ENCODE data around the gene TAS2R31.
"Not testable (repeated sequence)": the region's sequence is repeated elsewhere in the genome, so short reads cannot be mapped to it uniquely, and the experiment has no call there.

TAS2R31 gene, protein sequence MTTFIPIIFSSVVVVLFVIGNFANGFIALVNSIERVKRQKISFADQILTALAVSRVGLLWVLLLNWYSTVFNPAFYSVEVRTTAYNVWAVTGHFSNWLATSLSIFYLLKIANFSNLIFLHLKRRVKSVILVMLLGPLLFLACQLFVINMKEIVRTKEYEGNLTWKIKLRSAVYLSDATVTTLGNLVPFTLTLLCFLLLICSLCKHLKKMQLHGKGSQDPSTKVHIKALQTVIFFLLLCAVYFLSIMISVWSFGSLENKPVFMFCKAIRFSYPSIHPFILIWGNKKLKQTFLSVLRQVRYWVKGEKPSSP

DNA sequence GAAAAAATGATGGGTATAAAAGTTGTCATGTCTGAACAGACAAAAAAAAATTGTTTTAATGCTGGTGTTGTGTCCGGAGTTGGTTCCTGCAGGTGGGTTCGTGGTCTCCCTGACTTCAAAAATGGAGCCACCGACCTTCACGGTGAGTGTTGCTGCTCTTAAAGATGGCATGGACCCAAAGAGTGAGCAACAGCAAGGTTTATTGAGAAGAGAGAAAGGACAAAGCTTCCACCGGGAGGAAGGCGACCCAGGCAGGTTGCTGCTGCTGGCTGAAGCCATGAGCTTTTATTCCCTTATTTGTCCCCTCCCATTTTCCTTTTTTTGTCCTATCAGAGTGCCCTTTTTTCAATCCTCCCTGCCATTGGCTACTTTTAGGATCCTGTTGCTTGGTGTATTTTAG is at the start of gene TAS2R31:
TSS of gene TAS2R31 (minus strand) at position 101 of the 400 bp plus-strand sequence. CDS start at position 29, 72 bp downstream.
- DNase-seq (ENCODE audit: low read depth in 2 of 2) = no peak

DNA sequence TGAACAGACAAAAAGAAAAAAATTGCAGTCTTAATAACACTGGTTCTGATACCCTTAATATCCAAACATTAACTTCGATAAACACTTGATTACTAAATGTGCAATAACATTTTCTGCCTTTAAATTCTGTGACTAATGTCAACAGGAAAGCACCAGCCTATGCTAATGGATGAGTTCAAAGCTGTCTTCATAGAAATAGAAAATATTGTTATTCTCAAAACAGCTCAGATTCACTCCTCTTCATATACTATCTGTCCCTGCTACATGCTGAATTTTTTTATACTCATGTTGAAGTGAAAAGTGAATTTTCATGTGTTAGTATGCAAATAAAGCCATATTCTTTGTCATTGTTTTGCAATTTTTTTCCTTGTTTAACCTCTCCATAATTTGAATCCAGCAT is 47.0 kb upstream of the TAS2R31 start:
- DNase-seq (ENCODE audit: low read depth in 2 of 2) = no peak

DNA sequence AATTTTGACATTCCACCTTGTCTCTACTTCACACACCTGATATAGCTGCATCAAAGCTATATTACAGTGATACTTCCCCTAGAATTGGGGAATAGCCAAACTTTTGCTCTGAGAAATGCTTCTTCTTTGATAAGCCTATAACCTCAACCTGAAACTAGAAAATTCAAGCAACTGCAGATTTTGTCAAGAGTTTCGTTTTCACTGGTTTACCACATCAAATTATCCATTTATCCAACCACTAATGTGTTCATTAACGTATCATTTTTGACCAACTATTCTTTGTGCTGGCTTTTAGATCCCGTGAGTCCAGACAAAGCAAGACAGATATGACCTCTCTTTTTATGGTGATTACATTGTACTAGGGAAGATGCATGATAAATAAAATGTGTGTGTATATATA is 44.4 kb upstream of the TAS2R31 start:
- DNase-seq (ENCODE audit: low read depth in 2 of 2) = no peak

DNA sequence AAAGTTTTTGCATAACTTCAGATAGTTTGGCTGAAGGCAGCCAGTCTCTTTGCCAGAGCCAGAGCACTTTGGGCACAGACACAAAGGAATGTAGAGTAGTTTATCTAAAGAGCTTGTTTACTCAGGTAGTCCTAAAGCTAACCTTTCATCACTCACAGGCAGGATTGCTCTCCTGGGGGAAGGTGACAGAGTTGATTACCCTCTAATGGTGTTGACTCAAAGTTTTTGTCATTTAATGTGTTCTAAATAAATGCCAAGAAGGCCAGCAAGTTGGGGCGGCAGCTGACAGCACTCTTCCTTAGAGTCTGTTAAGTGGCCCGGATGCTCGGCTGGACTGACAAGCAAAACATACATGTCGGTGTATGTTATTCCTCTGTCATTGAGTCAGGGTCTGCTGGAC is 40.2 kb upstream of the TAS2R31 start:
- DNase-seq (ENCODE audit: low read depth in 2 of 2) = no peak

DNA sequence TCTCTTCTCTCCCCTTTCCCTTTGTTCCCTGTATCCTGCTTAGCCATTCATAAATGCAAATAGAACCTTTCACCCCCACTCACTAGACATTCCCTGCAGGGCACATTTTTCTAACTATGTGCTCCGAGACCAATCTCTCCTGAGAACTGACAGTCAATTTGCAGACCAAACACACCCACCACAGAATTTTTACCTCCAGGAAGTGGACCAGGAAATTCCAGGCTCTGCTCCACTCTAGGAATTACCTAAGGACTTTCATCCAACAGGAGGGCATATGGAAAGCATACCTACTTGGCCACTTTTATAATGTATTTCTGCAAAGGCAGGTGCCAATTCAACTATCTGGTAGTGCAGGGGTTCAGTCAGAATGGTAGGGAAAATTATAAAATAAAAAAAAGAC is 39.8 kb upstream of the TAS2R31 start:
- DNase-seq (ENCODE audit: low read depth in 2 of 2) = no peak

DNA sequence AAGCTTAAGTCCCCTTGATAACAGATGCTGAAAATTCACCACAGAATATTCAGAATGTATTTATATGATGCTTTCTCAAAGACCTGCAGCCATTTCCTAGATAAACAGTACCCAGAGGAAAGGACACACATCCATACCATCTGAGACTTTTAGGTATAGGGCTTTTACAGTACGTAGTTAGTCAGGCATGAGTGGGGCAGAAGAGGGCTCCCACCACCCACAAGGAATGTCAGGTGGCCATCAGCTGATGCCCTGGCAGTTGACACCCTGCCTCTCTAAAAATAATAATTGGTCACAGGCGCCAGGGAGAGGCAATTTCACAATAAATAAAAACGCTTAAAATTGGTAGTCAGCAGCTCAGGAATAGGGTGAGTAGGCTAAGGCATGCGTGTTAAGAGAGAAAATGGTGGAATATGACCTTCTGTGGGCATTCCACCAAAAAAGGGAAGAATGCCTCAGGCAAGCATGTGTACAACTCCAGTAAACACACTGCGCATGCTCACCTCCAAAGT is 38.7 kb upstream of the TAS2R31 start:
- no peak for DNase-seq (ENCODE audit: low read depth in 2 of 2)

DNA sequence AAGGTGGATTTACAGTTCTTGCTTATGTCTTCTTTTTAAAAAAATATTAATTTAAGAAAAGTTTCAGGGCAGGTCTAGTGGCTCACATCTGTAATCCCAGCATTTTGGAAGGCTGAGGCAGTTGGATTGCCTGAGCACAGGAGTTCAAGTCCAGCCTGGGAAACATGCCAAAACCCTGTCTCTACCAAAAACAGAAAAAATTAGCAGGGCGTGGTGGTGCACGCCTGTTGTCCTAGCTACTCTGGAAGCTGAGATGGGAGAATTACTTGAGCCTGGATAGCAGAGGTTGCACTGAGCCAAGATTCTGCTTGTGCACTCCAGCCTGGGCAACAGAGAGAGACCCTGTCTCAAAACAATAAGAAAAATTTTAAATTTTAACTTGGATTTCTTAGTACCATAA is 36.3 kb upstream of the TAS2R31 start:
- DNase-seq (ENCODE audit: low read depth in 2 of 2) = no peak

DNA sequence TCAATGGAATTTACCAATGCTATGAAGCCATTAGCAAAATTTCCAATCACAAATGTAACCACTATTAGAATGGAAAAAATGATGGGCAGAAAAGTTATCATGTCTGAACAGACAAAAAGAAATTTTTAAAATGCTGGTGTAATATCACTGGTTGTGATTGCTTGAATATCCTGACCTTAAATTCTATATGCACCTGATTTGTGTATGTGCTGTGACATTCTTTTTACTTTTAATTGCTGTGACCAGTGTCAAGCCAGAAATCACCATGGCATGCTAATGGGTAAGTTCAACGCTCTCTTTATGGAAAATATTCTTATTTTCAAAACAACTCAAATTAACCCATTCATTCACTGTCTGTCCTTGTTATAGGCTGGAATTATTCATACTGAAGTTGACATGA is 31.0 kb upstream of the TAS2R31 start, which contains the start of gene TAS2R46:
TSS of gene TAS2R46 (minus strand) at position 101 of the 400 bp plus-strand sequence. CDS start at position 101, 0 bp downstream.
- DNase-seq (ENCODE audit: low read depth in 2 of 2) = not testable (repeated sequence)

DNA sequence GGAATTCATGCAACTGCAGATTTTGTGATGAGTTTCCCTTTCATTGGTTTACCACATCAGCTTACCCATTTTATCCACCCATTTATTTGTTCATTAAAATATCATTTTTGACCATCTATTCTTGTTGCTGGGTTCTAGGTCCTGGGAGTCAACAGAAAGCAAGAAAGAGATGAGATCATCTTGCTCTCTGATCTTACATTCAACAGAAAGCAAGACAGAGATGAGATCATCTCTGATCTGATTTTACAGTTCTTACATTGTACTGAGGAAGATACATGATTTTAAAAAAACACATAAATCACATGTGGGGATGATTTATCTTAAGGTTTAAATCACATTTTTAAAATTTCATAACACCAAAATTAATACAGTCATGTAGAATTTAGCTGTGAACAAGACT is 28.6 kb upstream of the TAS2R31 start:
- no peak for DNase-seq (ENCODE audit: low read depth in 2 of 2)

DNA sequence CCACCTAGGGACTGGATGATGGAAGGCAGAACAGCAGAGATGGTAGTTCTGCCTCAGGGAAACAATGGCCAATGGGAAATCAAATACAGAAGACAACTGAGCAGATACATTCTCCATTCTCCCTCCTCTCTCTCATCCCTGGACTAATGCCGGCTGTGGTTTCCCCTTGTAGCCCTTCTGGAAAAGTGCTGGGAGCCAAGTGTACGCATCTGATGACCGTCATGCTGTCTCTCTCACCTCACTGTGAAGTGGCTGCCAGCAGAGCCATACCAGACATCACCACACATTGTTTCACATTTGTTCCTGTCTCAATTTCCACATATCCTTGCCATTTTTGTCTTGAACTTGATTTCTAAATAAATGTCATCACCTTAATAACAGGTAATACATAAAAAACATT is 27.8 kb upstream of the TAS2R31 start:
- DNase-seq (ENCODE audit: low read depth in 2 of 2) = no peak

DNA sequence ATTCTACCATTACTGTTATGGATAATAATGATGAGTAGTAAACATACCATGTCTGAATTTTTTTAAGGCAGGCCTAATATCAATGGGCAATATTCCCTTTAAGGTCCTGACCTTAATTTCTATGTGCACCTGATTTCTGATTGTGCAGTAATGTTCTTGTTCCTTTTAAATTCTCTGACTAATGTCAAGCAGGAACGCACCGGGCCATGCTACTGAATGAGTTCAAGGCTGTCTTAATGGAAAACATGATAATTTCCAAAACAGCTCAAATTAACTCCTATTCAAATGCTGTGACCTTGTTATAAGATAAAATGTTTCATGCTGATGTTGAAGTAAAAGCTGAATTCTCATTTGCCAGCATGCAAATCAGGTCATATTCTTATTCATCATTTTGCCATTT is 24.1 kb upstream of the TAS2R31 start:
- DNase-seq (ENCODE audit: low read depth in 2 of 2) = no peak

DNA sequence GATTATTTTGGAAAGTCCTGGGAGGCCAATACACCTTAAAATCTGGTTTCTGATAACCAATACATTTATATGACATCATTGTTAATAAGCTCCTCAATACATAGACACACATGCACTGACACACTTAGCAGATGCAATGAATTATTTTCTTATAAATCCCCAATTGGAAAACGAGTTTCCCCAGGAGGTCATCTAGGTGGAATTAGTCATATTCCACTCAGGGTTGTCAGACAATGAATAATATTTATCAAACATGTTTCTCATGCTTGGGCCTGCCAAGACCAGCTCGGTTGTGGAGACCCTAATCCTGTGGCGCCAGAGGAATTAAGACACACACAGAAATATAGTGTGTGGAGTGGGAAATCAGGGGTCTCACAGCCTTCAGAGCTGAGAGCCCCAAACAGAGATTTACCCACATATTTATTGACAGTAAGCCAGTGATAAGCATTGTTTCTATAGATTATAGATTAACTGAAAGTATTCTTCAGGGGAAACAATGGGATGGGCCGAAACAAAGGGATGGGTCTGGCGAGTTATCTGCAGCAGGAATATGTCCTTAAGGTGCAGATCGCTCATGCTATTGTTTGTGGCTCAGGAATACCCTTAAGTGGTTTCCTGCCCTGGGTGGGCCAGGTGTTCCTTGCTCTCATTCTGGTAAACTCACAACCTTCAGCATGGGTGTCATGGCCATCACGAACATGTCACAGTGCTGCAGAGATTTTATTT is 18.8 kb upstream of the TAS2R31 start:
- DNase-seq (ENCODE audit: low read depth in 2 of 2) = not testable (repeated sequence)

DNA sequence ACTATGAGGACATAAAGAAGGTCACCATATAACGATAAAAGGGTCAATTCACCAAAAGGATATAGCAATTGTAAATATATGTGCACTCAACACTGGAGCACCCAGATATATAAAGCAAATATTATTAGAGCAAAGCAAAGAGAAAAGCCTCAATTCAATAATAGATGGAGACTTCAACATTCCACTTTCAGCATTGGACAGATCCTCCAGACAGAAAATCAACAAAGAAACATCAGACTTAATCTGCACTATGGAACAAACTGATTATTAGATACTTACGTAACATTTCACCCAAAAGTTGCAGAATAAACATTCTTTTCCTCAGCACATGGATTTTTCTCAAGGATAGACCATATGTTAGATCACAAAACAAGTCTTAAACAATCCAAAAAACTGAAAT is 10.2 kb upstream of the TAS2R31 start:
- DNase-seq (ENCODE audit: low read depth in 2 of 2) = not testable (repeated sequence)

DNA sequence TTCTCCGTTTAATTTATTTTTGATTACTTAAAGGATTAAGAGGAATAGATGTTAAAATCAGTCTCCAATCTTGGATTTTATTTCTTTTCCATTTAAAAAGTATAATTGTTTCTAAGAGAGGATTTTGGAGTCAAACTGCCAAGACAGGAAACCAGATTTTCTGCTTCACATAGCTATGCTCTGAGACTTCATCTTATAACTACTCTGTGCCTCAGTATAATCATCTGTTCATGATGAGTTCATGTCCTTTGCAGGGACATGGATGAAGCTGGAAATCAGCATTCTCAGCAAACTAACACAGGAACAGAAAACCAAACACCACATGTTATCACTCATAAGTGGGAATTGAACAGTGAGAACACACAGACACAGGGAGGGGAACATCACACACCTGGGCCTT is 9.0 kb upstream of the TAS2R31 start:
- DNase-seq (ENCODE audit: low read depth in 2 of 2) = no peak

DNA sequence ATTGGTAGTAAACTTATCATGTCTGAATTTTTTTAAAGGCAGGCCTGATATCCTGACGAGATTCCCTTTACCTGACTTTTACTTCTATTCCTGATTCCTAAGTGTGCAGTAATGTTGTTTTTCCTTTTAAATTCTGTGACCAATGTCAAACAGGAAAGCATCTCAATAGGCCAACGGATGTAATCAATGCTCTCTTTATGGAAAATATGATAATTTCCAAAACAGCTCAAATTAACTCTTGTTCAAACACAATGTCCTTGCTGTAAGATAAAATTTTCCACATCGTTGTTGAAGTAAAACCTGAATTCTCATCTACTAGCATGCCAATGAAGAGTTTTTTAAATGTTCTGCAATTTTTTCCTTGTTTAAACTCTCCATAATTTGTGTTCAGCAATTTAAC is 8.0 kb upstream of the TAS2R31 start:
- DNase-seq (ENCODE audit: low read depth in 2 of 2) = no peak

DNA sequence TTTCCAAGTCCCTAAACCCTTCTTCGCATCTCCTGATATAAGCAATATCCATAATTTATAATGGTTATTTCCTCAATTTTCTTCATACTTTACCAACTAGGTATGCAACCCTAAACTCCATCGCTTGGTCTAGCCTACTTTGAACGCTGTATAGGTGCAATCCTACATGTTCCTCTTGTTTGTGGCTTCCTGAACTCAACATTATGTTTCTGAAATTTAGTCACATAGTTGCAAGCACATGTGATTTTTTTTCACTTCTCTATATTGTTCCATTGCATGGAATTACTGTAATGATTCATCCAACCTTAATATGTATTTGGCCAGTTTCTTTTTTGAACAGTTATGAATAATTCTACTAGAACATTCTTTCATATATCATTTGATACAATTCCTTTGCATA is 2.8 kb upstream of the TAS2R31 start:
- not testable (repeated sequence) for DNase-seq (ENCODE audit: low read depth in 2 of 2)

DNA sequence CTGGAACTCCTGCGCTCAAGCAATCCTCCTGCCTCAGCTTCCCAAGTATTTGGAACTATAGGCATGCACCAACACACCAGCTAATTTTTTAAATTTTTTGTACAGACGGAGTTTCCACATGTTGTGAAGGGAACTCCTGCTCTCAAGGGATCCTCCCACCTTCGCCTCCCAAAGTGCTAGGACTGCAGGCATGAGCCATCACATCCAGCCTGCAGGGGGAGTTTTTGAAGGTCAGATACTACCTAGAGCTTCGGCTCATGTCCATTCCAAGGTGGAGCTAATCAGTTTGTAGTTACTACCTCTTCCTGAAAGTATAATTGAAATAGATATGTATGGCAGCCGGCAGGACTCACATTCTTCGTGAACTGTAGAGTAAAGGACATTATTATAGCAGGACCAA is 5.1 kb downstream of the TAS2R31 start:
- DNase-seq (ENCODE audit: low read depth in 2 of 2) = no peak

DNA sequence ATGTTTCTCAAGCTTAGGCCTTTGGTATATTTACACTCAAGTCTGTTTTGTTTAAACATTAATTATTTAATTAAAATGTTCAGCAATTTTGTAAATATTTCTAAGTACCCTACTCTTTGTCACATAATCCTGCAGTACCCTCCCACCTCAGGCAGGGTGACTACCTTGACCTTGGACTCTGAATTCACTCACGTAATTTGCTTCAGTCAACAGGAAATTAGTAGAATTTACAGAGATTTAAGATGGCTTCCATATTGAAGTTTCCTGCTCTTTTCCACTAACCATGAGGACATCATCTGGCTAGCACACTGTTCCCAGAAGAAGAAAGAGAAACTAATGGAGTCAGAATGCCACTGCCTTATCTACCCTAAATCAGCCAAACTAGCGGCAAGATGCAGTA is 7.8 kb downstream of the TAS2R31 start:
- no peak for DNase-seq (ENCODE audit: low read depth in 2 of 2)

DNA sequence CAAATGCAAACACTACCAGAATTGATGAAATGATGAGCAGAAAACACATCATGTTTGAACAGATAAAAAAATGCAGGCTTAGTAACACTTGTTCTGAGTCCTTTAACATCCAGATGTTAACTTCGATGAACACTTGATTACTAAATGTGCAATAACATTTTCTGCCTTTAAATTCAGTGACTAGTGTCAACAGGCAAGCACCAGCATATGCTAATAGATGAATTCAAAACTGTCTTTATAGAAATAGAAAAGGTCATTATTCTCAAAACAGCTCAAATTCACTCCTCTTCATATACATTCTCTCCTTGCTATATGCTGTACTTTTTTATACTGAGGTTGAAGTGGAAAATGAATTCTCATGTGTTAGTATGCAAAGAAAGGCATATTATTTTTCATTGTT is 8.7 kb downstream of the TAS2R31 start, which contains the start of gene TAS2R19:
TSS of gene TAS2R19 (minus strand) at position 101 of the 400 bp plus-strand sequence. CDS start at position 52, 49 bp downstream.
- no peak for DNase-seq (ENCODE audit: low read depth in 2 of 2)

DNA sequence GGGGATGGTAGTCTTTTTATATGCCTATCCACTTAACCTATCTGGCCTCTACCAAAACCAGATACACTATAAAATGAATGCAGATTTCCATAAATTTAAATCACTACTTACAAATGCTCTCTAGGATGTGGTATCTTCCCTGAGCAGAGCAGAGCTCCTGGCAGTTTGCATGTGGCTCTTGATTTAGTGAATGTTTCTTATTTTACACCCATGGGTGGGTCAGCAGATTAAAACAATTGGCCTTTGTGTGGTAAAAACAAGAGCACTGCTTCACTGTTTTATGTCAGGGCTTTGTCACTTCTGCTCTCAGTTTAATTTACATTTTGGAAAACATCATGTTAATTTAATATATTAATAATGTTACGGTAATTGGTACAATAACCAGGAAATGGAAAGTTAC is 14.3 kb downstream of the TAS2R31 start:
- DNase-seq (ENCODE audit: low read depth in 2 of 2) = no peak

DNA sequence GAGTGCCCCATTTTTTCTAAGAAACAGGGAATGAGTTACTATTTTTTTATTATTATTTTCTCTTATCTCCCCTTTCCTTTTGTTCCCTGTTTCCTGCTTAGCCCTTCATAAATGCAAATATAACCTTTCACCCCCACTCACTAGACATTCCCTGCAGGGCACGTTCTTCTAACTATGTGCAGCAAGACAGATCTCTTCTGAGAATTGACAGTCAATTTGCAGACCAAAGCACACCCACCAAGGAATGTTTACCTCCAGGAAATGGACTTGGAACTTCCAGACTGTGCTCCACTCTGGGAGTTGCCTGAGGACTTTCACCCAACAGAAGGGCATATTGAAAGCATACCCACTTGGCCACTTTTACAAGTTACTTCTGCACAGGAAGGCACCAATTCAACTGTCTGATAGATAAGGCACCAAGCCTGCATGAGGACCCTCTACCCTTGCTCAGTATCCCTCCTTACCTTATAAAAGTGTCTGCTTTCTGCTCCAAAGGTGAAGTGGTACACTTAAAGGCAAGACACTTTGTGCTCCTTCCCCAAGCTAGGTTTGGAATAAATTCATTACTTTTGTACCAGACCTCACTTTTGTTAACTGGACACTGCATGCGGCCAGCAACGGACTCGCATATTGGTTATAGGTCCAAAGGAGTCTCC is 15.3 kb downstream of the TAS2R31 start:
- no peak for DNase-seq (ENCODE audit: low read depth in 2 of 2)

DNA sequence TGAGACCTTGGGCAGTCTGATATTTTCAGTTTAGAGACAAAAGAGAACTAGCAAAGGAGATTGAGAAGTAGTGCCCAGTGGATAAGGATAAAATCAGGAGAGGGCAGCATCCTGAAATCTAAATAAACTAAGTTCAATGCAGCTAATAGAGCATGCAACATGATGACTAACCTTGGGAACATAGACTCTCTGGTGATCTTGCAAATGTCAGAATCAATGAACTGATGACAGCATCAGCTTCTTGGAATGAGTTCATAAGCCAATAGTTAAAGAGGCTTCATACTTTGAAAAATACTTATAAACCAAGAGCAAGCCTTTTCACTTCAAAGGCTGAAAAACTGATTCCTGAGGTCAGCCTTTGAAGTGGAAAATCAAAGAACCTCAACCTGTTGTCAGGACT is 17.0 kb downstream of the TAS2R31 start:
- DNase-seq (ENCODE audit: low read depth in 2 of 2) = no peak

All from stimulated activated CD8-positive, alpha-beta memory T cell treated with anti-CD3 and anti-CD28 coated beads, Interleukin-7, amount 100 ng/mL, for 4 hours (primary cell).